ENCODE results near the gene SLC12A3.
"Not testable (repeated sequence)": the region's sequence is repeated elsewhere in the genome, so short reads cannot be mapped to it uniquely, and the experiment has no call there.

SLC12A3 gene

DNA sequence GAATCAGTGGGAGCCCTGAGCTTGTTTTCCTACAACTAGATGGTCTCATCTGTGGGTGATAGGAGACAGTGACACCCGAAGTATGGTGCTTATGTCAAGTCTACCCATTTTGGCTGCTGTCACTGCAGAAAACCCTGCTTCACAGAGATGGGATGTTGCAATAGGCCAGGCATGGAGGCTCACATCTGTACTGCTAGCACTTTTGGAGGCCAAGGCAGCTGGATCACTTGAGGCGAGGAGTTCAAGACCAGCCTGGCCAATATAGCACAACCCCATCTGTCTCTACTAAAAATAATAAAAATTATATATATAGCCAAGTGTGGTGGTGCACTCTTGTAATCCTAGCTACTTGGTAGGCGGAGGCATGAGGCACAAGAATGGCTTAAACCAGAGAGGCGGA, 64.6 kb downstream of the SLC12A3 start:
- DNase-seq: no peak

DNA sequence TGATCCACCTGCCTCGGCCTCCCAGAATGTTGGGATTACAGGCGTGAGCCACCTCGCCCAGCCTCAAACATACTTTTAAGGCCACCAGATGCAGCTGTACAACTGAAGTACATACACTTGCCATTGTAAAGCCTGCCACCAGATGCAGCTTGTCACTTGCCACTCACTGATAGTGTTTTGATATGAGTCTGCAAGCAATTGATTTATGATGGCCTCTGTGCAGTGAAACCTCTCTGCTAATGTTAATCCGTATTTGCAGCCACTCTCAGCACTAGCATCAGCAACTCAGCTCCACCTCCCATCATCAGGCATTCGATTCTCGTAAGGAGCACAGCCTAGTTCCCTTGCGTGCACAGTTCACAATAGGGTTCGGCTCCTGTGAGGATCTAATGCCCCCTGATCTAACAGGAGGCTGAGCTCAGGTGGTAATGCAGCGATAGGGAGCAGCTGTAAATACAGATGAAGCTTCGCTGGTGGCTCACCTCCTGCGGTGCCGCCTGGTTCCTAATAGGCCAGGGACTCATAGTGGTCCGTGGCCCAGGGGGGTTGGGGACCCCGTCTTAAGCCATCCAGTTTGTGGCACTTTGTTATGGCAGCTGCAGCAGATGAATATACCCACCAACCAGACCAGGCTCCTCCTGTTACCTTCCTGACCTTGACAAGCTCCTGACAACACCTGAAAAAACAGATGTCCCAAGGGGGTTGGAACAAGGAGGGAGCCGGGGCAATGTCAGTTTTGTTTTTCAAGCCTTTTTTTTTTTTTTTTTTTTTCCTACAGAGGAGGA, 65.7 kb downstream of the SLC12A3 start:
- DNase-seq: no peak

- no peak for DNase-seq
These were observed 66.4 kb downstream of the SLC12A3 start for GRCh38 chr16:56931271-56931891.

GRCh38 chr16:56931892-56932720, 67.1 kb downstream of the SLC12A3 start, which contains the start of gene HERPUD1:
TSS of gene HERPUD1 (plus strand) at chr16:56932142. CDS start at chr16:56932245, 103 bp downstream.
- peak; percentile 99 for DNase-seq

DNA sequence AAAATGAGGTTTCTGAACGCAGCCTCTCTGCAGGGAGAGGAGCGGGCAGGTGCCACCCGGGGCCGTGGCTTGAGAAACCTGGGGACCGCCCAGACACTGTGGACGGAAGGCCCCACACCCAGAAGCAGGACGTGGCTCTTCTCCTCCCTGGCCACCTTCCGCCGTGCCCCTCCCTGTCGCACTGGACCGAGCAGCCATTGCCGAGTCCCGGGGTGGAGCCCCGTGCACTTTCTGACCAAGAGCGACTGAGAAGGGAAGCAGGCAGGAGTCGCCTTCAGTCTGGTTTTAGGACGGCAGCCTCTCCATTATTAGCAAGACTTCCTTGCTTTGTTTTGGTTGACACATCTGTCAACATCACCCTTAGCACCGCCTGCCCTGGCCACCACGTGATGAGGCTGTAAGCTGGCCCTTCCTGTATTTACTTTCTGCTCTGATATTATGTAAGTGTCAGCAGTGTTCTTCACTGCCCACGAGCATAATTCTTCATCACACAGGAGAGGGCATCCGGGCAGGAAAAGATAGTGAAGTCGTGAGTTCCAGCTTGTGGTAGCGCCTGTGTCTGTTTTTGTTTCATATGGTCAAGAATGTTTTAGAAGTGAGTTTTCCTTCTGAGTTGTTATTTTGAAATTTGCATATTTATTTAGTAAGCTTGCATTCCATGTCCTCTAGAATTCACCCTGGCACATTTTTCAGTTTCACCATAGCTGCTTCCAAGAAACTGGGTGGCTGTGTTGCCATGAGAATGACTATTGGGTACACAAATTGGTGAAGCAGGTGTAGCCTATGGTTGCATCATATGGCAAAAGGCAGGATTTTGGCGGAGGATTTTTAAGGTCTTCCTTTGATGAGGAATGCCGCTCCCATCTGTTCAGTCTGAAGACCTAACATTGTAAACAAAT, 68.0 kb downstream of the SLC12A3 start:
- DNase-seq: no peak

GRCh38 chr16:56933828-56934598, 69.0 kb downstream of the SLC12A3 start:
- no peak for DNase-seq

DNA sequence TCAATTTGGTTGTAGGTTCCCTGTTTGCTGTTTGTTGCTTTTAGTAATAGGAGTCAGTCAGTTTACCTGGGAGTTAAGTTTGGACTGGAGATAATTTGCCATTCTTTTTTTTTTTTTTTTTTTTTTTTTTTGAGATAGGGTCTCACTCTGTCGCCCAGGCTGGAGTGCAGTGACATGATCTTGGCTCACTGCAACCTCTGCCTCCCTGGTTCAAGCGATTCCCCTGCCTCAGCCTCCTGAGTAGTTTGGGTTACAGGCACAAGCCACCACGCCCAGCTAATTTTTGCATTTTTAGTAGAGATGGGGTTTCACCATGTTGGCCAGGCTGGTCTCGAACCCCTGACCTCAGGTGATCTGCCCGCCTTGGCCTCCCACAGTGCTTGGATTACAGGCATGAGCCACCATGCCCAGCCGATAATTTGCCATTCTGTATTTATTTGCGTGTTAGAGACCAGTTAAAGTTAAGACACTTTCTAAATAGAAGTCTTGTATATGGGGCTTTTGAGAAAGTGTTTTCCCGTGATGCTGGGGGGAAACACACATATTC, 69.7 kb downstream of the SLC12A3 start:
- DNase-seq: not testable (repeated sequence)

GRCh38 chr16:56935201-56935600, 70.2 kb downstream of the SLC12A3 start:
- DNase-seq: no peak

DNA sequence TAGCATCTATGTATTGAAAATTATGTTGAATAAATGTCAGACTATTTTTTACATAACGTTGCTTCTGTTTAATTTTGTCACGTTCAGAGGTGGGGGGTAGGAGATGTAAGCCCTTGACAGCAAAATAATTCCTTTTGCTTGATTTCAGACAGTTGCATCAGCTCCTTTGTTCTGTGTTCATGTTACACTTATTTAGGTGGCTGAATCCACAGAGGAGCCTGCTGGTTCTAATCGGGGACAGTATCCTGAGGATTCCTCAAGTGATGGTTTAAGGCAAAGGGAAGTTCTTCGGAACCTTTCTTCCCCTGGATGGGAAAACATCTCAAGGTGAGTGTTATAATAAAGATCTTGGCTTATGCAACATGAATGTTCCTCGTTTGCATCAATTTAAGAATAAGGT, 71.5 kb downstream of the SLC12A3 start:
- no peak for DNase-seq

DNA sequence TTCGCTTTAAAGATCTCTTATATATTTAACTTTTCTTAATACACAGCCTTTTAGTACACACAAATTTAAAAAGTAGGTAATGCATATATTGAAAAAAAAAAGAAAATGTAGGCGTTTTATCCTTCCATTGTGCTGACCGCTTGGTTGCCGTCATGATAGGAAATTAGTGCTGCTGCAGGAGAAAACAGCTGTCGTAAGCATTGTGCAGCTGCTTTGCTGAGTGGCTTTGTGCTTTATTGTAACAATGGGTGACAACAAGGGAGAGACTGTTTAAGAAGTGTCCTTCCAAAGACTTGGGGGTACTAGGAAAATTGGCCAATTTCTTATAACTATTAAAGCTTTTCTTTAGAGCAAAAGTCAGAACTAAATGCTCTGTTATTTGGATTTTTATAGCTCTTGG, 71.9 kb downstream of the SLC12A3 start:
- no peak for DNase-seq

- no peak for DNase-seq
These were observed 73.9 kb downstream of the SLC12A3 start for GRCh38 chr16:56938664-56939513.

DNA sequence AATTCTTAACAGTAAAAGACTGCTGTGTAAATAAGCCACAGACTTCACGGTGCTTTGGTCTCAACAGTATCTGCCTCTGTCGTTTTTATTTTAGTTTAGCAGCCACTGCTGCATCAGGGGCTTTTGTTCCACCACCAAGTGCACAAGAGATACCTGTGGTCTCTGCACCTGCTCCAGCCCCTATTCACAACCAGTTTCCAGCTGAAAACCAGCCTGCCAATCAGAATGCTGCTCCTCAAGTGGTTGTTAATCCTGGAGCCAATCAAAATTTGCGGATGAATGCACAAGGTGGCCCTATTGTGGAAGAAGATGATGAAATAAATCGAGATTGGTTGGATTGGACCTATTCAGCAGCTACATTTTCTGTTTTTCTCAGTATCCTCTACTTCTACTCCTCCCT, 74.8 kb downstream of the SLC12A3 start:
- no peak for DNase-seq

DNA sequence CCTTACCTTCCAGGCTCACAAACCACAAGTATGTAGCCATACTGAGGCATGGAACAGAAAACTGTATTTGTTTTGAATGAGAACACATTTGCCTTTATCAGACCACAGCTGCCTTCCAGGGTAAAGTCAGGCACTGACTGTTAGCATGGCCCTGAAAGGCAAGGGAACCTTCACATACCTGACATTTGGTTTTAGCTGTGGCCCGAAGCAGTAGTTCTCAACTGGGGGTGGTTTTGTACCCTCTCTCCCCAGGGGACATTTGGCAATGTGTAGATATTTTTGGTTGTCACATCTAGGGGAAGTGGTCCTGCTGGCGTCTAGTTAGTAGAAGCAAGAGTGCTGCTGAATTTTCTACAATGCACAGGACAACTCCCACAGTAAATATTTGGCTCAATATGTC, 76.1 kb downstream of the SLC12A3 start:
- no peak for DNase-seq

- no peak for DNase-seq
These were observed 76.9 kb downstream of the SLC12A3 start for GRCh38 chr16:56941856-56942331.

DNA sequence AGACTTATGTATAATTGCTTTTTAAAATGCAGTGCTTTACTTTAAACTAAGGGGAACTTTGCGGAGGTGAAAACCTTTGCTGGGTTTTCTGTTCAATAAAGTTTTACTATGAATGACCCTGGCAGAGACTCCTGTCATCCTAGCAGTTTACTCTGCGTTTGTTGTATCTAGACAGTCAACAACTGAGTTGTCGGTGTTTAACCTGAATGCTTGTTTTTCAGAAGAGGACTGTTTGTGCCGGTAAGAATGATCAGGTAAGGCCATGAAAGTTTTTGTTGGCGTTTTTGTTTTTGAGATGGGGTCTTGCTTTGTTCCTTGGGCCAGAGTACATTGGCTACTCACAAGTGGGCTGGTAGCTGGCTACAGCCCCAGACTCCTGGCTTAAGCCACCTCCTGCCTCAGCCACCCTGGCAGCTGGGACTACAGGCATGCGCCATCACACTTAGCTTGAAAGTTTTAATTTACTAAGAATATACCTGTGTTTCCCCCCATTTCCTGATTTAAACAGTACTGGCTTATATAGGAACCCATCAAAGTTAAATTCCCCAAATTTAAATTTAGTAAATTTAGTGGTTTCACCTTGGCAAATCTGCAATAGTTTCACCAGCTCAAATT, 78.9 kb downstream of the SLC12A3 start:
- no peak for DNase-seq

DNA sequence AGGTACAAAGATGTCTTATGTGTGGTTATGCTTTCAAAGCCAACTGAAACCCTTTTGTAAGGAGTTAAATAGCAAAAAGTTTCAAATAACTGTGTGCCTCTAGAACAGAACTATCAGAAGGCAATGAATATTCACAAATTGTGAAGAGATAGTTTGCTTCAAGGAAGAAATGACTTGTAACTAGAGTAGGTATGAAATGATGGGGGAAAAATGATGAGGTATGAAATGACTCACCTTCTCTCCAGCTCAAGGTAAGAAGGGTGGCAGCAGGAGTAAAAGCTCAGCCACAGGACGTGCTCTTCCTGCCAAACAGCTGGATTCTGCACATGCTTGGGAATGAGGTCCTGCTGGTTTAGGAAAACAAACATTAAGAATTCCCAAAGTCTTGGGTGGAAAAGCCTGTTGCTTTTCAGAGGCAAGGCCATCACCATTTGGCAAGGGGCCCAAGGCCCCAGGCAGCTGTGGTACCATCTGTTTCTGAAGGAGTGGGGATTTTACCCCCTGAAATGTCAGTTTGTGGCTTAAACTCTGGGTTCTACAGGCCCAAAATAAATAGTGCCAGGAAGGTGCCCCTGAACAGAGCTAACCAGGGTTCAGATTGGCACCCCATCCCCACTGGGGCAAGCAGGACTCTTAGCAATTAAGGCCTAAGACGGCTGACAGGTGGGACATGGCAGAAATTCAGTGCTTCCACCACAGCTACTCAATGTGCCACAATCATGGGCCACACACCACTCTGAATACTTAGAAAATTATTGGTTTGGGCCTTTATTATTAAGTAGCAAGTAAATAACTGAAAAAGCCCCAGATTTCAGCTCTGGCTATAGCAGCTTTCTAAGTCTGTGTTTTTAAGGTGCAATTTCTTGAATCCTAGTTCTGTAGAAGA, 80.2 kb downstream of the SLC12A3 start:
- DNase-seq: no peak

GRCh38 chr16:56945847-56946527, 81.0 kb downstream of the SLC12A3 start:
- no peak for DNase-seq
